SK-N-SH treated with all-trans-retinoic acid at 6 μM for 48 hours (cell line): ENCODE data around the gene FAM174B.

Experiments
- ATAC-seq: fragments of 200-7000 bp; cut with Tn5 transposase; 3 replicates; pipeline ENCODE4 v1.9.1; 2020; ENCODE audit warnings: mild to moderate bottlenecking, moderate library complexity
- BACH2 ChIP-seq: fragments of 250-450 bp; sonication (Bioruptor Pico); IDR thresholded peaks from 2 replicates; pipeline ENCODE4 v1.9.0; 2021; ENCODE audit warnings: mild to moderate bottlenecking, borderline replicate concordance
- CSDC2 ChIP-seq: fragments of 250-450 bp; sonication (Bioruptor Pico); IDR thresholded peaks from 2 replicates; pipeline ENCODE4 v1.5.0; 2020; ENCODE audit warnings: mild to moderate bottlenecking, moderate library complexity
- ESRRG ChIP-seq: fragments of 250-450 bp; sonication (Bioruptor Pico); IDR thresholded peaks from 2 replicates; pipeline ENCODE4 v1.6.1; 2021; ENCODE audit warnings: mild to moderate bottlenecking
- ISL1 ChIP-seq: fragments of 250-450 bp; sonication (Bioruptor Pico); IDR thresholded peaks from 2 replicates; pipeline ENCODE4 v2.1.2; 2022; ENCODE audit warnings: mild to moderate bottlenecking, moderate library complexity
- OSR1 ChIP-seq: fragments of 250-450 bp; sonication (Bioruptor Pico); IDR thresholded peaks from 2 replicates; pipeline ENCODE4 v1.8.0; 2022; ENCODE audit warnings: moderate library complexity, mild to moderate bottlenecking, inconsistent platforms
- PATZ1 ChIP-seq: fragments of 250-450 bp; sonication (Bioruptor Pico); IDR thresholded peaks from 2 replicates; pipeline ENCODE4 v1.8.0; 2020; ENCODE audit warnings: mild to moderate bottlenecking, moderate library complexity, borderline replicate concordance
- PPARA ChIP-seq: fragments of 250-450 bp; sonication (Bioruptor Pico); IDR thresholded peaks from 2 replicates; pipeline ENCODE4 v1.5.0; 2020; ENCODE audit warnings: mild to moderate bottlenecking, borderline replicate concordance
- RARB ChIP-seq: fragments of 250-450 bp; sonication (Bioruptor Pico); IDR thresholded peaks from 2 replicates; pipeline ENCODE4 v1.8.0; 2021; ENCODE audit warnings: mild to moderate bottlenecking, moderate library complexity
- SNAI2 ChIP-seq: fragments of 250-450 bp; sonication (Bioruptor Pico); IDR thresholded peaks from 2 replicates; pipeline ENCODE4 v1.5.0; 2020; ENCODE audit warnings: mild to moderate bottlenecking, moderate library complexity
- TCF4 ChIP-seq: fragments of 250-450 bp; sonication (Bioruptor Pico); IDR thresholded peaks from 2 replicates; pipeline ENCODE4 v1.8.0; 2021; ENCODE audit warnings: mild to moderate bottlenecking, moderate library complexity, borderline replicate concordance
- TOX ChIP-seq: fragments of 250-450 bp; sonication (Bioruptor Pico); IDR thresholded peaks from 2 replicates; pipeline ENCODE4 v1.8.0; 2021; ENCODE audit warnings: mild to moderate bottlenecking, moderate library complexity, borderline replicate concordance
- ZC3H10 ChIP-seq: fragments of 250-450 bp; sonication (Bioruptor Pico); IDR thresholded peaks from 2 replicates; pipeline ENCODE4 v1.5.1; 2021; ENCODE audit warnings: mild to moderate bottlenecking, moderate library complexity
- ZFP3 ChIP-seq: fragments of 250-450 bp; sonication (Bioruptor Pico); IDR thresholded peaks from 2 replicates; pipeline ENCODE4 v1.5.0; 2020; ENCODE audit warnings: mild to moderate bottlenecking, moderate library complexity
- ZFP30 ChIP-seq: fragments of 450-650 bp; formaldehyde crosslinking; IDR thresholded peaks from 2 replicates; pipeline ENCODE4 v1.5.0; 2022; ENCODE audit warnings: mild to moderate bottlenecking, moderate library complexity
- ZNF565 ChIP-seq: fragments of 450-650 bp; formaldehyde crosslinking; conservative IDR thresholded peaks from 2 replicates; pipeline ENCODE4 v1.5.0; 2020; ENCODE audit warnings: low read depth, mild to moderate bottlenecking, moderate library complexity
- ZNF70 ChIP-seq: fragments of 450-650 bp; formaldehyde crosslinking; IDR thresholded peaks from 2 replicates; pipeline ENCODE4 v1.5.0; 2020; ENCODE audit warnings: mild to moderate bottlenecking, moderate library complexity
- ZNF8 ChIP-seq: fragments of 450-650 bp; formaldehyde crosslinking; IDR thresholded peaks from 2 replicates; pipeline ENCODE4 v1.5.0; 2020; ENCODE audit warnings: mild to moderate bottlenecking, moderate library complexity
- TF ChIP-seq, protein P1 (sequence below): fragments of 250-450 bp; sonication (Bioruptor Pico); IDR thresholded peaks from 2 replicates; pipeline ENCODE4 v1.5.1; 2020; ENCODE audit warnings: low read depth, mild to moderate bottlenecking, moderate library complexity
- TF ChIP-seq, protein P2 (sequence below): fragments of 250-450 bp; sonication (Bioruptor Pico); IDR thresholded peaks from 2 replicates; pipeline ENCODE4 v1.5.1; 2021; ENCODE audit warnings: mild to moderate bottlenecking, moderate library complexity
- TF ChIP-seq, protein P3 (sequence below): fragments of 250-450 bp; sonication (Bioruptor Pico); IDR thresholded peaks from 2 replicates; pipeline ENCODE4 v1.5.0; 2020; ENCODE audit warnings: mild to moderate bottlenecking, moderate library complexity

FAM174B gene

DNA sequence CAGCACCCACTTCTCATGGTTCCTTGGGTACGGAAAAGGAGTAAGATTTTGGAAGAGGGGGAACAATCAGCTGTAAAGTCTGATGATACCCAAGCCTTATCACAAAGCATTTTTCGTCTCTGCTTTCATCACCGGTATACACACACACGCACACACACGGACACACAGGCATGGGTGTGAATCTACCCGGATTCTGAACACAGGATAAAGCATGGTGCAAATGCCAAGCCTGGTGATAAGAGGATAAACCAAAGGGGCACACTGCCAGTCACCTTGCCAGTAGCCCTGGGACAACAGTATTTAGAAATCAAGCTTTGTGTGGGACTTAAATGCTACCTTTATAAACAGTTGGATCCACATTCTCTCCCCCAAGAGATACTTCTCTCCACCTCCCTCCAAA is 22.2 kb downstream of the FAM174B start (continued):
- no peak for TF ChIP-seq TOX (CRISPR knock-in tag)
- no peak for TF ChIP-seq RARB (CRISPR knock-in tag)
- no peak for TF ChIP-seq ISL1 (CRISPR knock-in tag)
- no peak for TF ChIP-seq BACH2
- no peak for TF ChIP-seq ZFP30 (CRISPR knock-in tag)
- no peak for TF ChIP-seq SNAI2 (CRISPR knock-in tag)
- no peak for TF ChIP-seq ZNF565 (CRISPR knock-in tag)

GRCh38 chr15:92633001-92633400 is 22.6 kb downstream of the FAM174B start:
- TF ChIP-seq CSDC2 (CRISPR knock-in tag) = no peak
- TF ChIP-seq BACH2 = no peak
- no peak for TF ChIP-seq RARB (CRISPR knock-in tag)
- TF ChIP-seq PPARA (CRISPR knock-in tag) = no peak
- no peak for TF ChIP-seq ZC3H10 (CRISPR knock-in tag)
- TF ChIP-seq PATZ1 = no peak
- TF ChIP-seq OSR1 (CRISPR knock-in tag) = no peak
- no peak for TF ChIP-seq ZNF565 (CRISPR knock-in tag)
- no peak for TF ChIP-seq ZFP30 (CRISPR knock-in tag)
- TF ChIP-seq, protein P1, sequence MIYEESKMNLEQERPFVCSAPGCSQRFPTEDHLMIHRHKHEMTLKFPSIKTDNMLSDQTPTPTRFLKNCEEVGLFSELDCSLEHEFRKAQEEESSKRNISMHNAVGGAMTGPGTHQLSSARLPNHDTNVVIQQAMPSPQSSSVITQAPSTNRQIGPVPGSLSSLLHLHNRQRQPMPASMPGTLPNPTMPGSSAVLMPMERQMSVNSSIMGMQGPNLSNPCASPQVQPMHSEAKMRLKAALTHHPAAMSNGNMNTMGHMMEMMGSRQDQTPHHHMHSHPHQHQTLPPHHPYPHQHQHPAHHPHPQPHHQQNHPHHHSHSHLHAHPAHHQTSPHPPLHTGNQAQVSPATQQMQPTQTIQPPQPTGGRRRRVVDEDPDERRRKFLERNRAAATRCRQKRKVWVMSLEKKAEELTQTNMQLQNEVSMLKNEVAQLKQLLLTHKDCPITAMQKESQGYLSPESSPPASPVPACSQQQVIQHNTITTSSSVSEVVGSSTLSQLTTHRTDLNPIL (CRISPR knock-in tag) = no peak
- TF ChIP-seq ZFP3 (CRISPR knock-in tag) = no peak
- TF ChIP-seq, protein P2, sequence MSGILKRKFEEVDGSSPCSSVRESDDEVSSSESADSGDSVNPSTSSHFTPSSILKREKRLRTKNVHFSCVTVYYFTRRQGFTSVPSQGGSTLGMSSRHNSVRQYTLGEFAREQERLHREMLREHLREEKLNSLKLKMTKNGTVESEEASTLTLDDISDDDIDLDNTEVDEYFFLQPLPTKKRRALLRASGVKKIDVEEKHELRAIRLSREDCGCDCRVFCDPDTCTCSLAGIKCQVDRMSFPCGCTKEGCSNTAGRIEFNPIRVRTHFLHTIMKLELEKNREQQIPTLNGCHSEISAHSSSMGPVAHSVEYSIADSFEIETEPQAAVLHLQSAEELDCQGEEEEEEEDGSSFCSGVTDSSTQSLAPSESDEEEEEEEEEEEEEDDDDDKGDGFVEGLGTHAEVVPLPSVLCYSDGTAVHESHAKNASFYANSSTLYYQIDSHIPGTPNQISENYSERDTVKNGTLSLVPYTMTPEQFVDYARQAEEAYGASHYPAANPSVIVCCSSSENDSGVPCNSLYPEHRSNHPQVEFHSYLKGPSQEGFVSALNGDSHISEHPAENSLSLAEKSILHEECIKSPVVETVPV (CRISPR knock-in tag) = no peak
- TF ChIP-seq ZNF70 (CRISPR knock-in tag) = no peak
- no peak for TF ChIP-seq ISL1 (CRISPR knock-in tag)
- TF ChIP-seq SNAI2 (CRISPR knock-in tag) = no peak
- TF ChIP-seq TCF4 (CRISPR knock-in tag) = no peak
- TF ChIP-seq TOX (CRISPR knock-in tag) = no peak
- no peak for TF ChIP-seq ZNF8
- TF ChIP-seq, all 23 proteins: peak for 0
- ATAC-seq = no peak

- TF ChIP-seq BACH2 (no peak), ZNF70 (CRISPR knock-in tag) (no peak), ESRRG (CRISPR knock-in tag) (no peak), ZC3H10 (CRISPR knock-in tag) (no peak), PATZ1 (no peak), TOX (CRISPR knock-in tag) (no peak)
- TF ChIP-seq, protein P2 (CRISPR knock-in tag) = no peak
- TF ChIP-seq, protein P3, sequence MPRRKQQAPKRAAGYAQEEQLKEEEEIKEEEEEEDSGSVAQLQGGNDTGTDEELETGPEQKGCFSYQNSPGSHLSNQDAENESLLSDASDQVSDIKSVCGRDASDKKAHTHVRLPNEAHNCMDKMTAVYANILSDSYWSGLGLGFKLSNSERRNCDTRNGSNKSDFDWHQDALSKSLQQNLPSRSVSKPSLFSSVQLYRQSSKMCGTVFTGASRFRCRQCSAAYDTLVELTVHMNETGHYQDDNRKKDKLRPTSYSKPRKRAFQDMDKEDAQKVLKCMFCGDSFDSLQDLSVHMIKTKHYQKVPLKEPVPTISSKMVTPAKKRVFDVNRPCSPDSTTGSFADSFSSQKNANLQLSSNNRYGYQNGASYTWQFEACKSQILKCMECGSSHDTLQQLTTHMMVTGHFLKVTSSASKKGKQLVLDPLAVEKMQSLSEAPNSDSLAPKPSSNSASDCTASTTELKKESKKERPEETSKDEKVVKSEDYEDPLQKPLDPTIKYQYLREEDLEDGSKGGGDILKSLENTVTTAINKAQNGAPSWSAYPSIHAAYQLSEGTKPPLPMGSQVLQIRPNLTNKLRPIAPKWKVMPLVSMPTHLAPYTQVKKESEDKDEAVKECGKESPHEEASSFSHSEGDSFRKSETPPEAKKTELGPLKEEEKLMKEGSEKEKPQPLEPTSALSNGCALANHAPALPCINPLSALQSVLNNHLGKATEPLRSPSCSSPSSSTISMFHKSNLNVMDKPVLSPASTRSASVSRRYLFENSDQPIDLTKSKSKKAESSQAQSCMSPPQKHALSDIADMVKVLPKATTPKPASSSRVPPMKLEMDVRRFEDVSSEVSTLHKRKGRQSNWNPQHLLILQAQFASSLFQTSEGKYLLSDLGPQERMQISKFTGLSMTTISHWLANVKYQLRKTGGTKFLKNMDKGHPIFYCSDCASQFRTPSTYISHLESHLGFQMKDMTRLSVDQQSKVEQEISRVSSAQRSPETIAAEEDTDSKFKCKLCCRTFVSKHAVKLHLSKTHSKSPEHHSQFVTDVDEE (CRISPR knock-in tag) = no peak
- no peak for ATAC-seq
Measured at GRCh38 chr15:92631721-92632120, 23.9 kb downstream of the FAM174B start.
